HG03432 (cell line): ENCODE data around the gene CLEC16A.

ENCODE experiments used
- ATAC-seq: cut with Tn5 transposase; IDR thresholded peaks from one replicate; pipeline ENCODE4 v1.9.1; 2021; ENCODE audit warnings: mild to moderate bottlenecking, moderate library complexity; ENCODE audit not compliant: unreplicated experiment

CLEC16A gene

GRCh38 chr16:11108466-11108805 lies 164.1 kb downstream of the CLEC16A start:
- ATAC-seq = no peak

GRCh38 chr16:11109566-11109965 lies 165.2 kb downstream of the CLEC16A start:
- ATAC-seq = no peak

GRCh38 chr16:11111150-11111549 lies 166.8 kb downstream of the CLEC16A start:
- no peak for ATAC-seq

GRCh38 chr16:11111856-11112634 lies 167.7 kb downstream of the CLEC16A start:
- ATAC-seq = no peak

- no peak for ATAC-seq
Measured at GRCh38 chr16:11112723-11113348, 168.5 kb downstream of the CLEC16A start.

- ATAC-seq = no peak
Measured at GRCh38 chr16:11114366-11115164, 170.2 kb downstream of the CLEC16A start.

- ATAC-seq = no peak
Measured at GRCh38 chr16:11117576-11118211, 173.3 kb downstream of the CLEC16A start.

- ATAC-seq = no peak
Measured at GRCh38 chr16:11118479-11118878, 174.1 kb downstream of the CLEC16A start.

- ATAC-seq = no peak
Measured at GRCh38 chr16:11121083-11121608, 176.8 kb downstream of the CLEC16A start.

GRCh38 chr16:11121914-11122692 lies 177.7 kb downstream of the CLEC16A start:
- ATAC-seq = no peak

- ATAC-seq = no peak
Measured at GRCh38 chr16:11123666-11124065, 179.3 kb downstream of the CLEC16A start.

GRCh38 chr16:11125936-11126335 lies 181.6 kb downstream of the CLEC16A start:
- no peak for ATAC-seq

- ATAC-seq = no peak
Measured at GRCh38 chr16:11126399-11127054, 182.2 kb downstream of the CLEC16A start.

GRCh38 chr16:11127610-11128195 lies 183.3 kb downstream of the CLEC16A start:
- no peak for ATAC-seq

GRCh38 chr16:11128211-11129141 lies 184.1 kb downstream of the CLEC16A start:
- ATAC-seq = no peak

- no peak for ATAC-seq
Measured at GRCh38 chr16:11129378-11129781, 185.0 kb downstream of the CLEC16A start.

GRCh38 chr16:11130978-11131665 lies 186.8 kb downstream of the CLEC16A start:
- ATAC-seq = no peak

GRCh38 chr16:11131706-11132105 lies 187.3 kb downstream of the CLEC16A start:
- no peak for ATAC-seq
